ENCODE data around the gene FBLN2.

DNA sequence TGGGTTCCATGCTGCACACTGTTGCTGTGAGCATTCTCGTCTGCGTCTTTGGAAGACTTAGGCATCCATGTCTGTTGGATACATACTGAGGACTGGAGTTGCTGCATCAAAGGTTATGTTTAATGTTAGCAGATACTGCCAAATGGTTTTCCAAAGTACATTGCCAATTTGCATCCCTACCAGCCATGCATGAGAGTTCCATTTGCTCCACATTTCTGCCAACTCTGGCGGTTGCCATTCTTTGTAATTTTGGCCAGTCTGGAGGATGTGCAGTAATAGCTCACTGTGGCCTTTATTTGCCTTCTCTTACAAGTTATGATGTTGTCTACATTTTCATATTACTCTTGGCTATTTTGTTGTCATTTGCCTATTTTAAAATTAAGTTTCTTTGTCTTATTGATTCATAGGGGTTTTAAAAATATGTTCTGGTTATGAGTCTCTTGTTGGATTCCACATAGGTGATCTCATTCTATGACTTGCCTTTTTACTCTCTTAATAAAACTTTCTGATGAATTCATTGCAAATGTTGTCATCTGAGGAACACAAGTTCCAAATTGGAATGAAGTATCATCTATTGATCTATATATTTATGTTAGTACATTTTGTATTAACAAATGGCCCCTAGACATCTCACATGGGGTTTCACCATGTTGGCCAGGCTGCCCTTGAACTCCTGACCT is 42.1 kb downstream of the FBLN2 start:
- TF ChIP-seq, protein P1, sequence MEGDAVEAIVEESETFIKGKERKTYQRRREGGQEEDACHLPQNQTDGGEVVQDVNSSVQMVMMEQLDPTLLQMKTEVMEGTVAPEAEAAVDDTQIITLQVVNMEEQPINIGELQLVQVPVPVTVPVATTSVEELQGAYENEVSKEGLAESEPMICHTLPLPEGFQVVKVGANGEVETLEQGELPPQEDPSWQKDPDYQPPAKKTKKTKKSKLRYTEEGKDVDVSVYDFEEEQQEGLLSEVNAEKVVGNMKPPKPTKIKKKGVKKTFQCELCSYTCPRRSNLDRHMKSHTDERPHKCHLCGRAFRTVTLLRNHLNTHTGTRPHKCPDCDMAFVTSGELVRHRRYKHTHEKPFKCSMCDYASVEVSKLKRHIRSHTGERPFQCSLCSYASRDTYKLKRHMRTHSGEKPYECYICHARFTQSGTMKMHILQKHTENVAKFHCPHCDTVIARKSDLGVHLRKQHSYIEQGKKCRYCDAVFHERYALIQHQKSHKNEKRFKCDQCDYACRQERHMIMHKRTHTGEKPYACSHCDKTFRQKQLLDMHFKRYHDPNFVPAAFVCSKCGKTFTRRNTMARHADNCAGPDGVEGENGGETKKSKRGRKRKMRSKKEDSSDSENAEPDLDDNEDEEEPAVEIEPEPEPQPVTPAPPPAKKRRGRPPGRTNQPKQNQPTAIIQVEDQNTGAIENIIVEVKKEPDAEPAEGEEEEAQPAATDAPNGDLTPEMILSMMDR (IDR thresholded peaks at IDR 0.05; ENCODE audit: low read depth, low read length), result no peak
- TF ChIP-seq POLR2A (IDR thresholded peaks at IDR 0.05; ENCODE audit: extremely low read depth, insufficient read length), result no peak
